GM21786 (cell line): ENCODE results near the gene PRPSAP1.
"Not testable (repeated sequence)": the region's sequence is repeated elsewhere in the genome, so short reads cannot be mapped to it uniquely, and the experiment has no call there.

Source experiments
- ATAC-seq: cut with Tn5 transposase; IDR thresholded peaks from one replicate; pipeline ENCODE4 v1.9.1; 2021; ENCODE audit not compliant: unreplicated experiment

Gene PRPSAP1

DNA sequence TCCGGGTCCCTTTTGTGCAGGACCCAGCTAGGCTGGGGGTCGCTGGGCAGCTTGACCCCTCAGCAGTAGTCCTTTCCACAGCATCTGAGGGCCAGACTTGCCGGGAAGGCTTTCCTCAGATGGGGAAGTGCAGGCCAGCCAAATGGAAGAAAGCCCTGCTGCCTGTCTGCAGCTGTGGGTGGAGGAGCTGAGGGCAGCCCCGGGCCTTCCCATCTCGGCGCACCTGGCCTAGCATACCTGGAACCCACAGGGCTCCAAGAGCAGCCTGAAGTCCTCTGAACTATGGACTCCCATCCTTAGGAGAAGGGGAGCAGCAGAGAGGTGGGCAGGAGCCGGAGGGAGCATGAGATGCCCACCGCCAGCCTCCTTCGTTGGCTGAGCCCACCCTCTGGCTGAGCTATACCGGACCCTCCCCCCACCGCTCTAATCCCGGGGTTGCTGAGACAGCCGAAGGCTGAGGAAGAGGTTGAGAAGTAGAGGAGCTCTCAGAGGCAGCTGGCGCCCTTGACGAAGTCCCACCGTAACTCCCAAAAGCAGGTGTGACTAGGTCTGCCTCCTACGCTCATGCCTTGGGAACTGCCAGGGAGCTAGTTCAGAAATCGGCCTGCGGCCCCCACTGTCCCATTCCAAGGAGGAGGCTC is 75.3 kb downstream of the PRPSAP1 start:
- ATAC-seq: no peak

DNA sequence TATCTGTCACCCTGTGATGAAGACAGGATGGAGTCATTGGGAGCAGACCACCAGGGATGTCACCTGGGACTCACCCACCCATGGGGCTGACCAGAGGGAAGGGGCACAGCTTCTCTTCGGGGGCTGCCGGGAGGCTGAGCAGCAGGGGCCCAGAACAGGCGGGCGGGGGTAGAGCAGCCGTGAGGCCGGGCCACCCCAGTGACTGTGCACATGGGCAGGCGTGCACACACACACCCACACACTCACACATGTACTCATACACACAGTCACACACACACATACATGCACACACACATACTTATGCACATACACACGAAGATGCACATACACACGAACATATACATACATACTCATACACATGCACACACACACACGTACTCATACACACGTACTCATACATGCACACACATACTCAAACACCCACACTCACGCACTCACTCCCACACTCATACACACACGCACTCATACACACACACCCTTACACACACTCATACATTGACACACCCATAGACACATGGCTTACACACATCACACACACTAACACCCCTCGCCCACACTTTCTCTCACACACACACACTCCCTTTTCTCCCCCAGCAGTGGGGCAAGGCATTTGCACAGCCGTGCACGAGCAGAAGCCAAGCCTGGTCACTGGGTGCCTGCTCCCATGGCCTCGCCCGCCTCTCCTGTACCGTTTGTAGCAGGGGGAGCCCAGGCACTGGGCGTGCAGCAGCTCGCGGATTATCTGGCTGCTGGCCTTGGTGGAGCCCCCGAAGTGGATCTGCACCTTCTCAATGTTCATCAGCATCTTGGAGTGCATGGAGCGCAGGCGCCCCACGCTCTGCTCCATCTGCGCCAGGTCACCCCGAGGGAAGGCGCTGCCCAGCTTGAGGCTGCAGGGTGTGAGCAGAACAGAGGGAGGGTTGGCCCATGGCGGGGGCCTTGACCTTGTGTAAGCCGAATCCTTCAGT is 76.1 kb downstream of the PRPSAP1 start:
- no peak for ATAC-seq

DNA sequence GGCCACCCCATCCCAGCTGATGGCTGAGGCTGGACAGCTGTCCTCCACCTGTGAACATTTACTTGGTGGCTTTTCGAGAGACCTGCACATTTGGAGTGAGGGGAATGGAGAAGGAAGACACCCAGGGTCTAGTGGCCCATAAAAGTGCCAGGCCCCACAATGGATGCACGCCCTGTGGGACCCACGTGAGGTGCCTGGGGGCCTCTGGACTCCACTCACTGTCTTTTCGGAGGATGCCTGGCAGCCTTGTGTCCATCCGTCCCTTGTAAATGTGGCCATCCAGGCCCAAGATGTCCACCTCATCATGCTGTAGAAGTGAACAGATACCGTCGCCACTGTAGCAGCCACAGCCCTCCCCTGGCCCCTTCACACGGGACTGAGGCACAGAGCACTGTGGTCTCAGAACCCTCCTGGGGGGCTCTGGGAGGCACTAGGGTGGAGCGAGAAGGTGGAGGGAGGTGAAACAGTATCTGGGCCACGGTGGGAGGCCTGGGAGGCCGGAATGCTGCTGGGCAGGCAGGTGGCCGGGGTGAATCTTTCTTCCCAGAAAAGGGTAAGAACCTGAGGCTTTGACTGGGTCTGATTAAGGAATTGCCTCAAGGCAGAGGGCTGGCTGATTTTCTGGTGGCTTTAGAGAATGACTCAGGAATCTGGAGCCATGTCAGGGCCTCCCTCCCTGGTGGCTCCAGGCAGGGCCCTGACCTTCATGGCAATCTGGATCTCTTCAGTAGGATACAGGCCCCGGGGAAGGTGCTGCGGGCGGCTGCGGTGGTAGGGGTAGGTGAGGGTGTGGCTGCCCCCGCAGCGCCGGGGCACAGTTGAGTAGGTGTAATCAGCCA is 77.0 kb downstream of the PRPSAP1 start:
- ATAC-seq: no peak

DNA sequence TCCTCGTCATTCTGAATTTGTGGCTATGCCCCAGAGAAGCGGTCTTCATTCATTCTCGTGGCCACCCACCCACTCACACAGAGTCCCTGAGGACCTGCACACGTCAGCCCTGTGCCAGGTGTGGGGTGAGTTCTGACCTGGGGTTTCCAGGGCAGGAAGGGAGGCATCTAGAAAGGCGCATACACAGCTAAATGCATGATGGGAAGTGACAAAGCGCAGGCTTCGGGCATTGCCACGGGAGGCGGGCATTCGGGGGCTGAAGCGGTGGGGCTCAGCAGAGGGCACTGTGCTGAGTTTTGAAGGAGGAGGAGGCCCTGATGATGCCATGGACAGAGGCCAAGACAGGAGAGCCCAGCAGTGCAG is 77.7 kb downstream of the PRPSAP1 start:
- no peak for ATAC-seq

DNA sequence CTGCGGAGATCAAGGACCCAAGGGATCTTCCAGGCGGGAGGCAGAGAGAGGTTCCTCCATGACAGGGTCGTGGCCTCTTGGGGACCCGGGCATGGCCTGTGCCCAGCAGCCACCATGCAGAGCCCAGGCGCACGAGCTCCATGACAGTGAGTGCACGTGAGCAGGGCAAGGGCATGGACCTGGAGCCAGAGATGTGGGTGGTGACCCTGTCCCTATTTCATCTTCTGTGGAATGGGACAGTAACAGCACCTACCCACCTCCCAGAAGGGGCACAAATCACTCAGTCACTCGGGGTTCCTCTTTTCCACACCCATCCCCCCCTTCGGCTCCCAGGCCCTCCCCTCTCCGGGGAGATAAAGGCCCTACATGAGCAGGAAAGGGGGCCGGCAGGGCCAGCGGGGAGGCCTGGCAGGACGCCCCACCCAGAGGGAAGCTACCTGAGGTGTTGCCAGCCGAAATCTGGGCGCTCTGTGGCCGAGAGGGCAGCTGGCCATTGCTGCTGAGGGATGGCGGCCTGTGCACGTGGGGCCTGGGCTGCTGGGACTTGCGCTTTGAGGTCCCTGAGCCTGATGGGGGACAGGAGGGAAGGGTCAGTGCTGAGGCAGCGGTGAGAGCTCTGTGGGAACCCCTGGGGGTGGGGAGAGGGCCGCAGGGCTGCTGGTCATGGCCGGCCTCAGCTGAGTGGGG is 78.2 kb downstream of the PRPSAP1 start:
- ATAC-seq: no peak

DNA sequence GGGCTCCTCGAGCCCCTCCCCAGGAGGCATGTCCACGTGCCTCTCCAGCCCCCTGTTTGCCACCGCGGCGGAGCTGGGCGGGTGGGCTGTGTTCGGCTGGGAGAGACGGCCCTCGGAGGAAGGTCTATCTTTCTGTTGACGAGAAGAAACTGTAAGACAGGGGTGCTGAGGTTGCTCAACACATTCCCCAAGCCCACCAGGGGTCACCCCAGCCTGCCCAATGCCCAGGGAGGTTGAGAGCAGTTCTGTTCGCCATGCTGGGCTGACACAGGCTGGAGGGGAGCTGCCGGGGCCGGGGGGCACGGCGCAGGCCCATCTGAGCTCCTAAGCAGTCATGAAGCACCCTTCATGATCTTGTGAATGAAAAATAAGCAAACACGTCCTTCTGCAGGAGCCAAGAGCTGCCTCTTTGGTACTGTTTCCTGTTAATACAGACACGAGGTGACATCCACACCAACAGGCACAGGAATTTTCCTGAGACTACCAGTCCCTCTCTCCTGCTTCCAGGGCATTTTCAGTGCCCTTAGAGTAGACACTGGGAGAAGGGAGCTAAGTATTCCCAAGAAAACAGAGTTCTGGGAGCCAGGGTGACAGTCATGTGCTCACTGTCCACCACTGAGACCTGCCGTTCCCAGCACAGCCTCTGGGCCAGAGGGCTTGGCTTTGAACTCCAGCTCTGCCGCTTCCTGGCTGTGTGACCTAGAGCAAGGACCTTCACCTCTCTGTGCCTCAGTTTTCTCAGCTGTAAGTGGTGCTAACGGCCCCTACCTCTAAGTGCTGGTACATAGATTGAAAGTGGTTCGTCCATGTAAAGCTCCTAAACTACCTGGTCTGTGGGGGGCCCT is 79.4 kb downstream of the PRPSAP1 start:
- no peak for ATAC-seq

DNA sequence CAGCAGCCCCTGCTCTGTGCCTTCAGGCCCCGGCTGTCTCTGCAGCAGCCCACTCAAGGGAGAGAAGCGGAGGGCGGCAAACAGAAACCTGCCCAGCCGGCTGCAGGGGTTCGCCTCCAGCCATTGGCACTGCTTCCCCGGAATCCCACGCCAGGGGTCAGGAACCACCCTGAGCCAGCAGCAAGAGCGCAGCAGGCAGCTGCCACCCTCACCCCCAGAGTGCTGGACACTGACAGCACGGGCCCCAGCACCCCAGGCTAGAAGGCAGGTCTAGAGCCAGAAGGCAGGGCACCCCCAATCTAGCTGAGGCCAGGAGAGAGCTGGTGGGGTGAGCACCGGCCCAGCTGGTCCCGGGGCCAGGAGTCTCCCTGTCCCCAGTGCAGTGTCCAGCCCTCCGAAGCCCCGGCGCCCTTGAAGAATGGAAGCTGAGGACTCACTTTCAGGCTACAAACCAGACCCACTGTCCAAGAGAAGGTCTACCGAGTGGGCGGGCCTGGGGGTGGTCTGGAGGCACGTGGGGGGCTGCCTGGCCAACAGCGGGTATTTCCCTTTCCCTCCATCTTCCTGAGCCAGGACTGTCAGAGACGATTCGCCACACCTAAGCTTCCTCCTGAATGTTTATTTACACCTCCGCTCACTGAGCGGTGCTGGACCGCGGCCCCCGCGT is 80.1 kb downstream of the PRPSAP1 start:
- no peak for ATAC-seq

DNA sequence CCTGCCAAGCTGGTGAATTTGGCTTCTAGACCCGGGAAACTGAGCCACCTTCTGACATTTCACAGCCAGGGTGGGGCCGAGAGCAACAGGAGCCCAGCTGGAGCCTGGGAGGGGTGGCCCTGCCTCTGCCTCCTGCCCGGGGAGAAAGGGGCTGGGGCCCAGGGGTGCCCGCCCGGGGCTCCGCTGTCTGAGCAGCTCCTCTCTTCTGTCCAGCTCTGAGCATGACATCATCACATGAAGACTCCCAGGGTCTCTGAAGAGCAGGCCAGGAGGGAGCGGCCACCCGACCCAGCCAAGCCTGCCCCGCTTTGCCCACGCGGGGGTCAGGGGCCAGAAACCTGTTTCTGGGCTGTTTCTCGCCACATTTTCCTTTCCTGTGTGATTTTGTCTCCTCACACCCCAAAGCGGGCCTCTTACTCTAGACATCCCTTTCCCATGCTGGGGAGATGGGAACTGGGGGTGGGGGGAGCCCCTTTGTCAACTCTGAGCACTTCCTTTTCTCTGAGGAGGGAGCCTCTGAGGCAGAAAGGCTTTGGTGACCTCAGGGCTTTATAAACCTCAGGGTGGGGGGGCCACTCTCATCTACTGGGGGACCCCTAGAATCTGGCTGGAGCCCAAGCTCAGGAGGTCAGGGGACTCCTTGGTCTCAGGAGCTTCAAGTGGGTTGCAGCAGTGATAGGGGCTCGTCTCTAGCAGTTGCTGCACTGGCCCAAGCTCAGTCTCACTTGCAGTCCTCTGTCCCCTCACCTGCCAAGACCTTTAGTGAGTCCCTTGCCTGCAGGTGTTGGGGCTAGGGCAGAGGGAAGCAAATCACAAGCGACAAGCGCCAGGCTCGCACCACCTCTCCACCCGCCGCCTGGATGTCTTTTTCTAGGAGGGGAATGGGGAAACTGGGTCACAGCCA is 80.9 kb downstream of the PRPSAP1 start:
- peak; percentile 14 for ATAC-seq

DNA sequence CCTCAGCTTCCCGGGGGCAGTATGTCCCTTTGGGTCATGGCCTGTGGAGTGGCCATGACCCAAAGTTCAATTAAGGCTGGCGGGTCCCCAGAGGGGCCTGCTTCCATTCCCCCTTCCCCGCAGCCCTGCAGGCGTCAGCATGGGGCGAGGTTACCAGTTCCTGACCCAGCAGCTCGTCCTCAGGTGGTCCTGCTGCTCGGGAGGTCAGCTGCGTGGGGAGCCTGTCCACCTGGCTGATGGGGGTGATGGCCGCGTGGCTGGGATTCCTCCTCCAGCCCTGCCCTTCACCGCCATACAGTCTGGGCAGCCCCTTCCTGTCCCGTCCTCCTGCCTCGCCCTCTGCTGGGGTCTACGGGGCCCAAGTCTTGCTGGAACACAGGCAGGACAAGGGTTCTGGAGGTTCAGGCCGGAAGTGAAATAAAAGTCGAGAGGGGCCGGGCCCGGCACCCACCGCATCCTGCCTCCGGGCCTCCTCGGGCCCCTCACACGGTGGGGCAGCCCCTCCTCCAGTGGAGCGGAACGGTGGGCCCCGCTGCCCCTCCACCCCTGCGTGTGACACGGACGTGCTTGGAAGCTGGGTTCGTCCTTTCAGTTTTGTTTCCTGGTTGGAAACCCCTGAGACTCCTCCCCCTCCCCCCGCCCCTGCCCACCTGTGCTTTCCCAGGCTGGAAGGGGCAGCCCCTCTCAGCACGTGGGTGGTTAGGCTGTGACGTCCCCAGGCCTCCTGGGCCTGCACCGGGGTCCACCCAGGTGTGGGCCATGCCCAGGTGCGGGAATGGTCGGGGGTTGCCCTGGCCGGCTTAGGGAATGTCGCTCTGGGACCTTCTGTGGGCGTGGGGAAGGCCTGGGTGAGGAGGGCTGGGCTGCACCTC is 81.8 kb downstream of the PRPSAP1 start:
- peak; percentile 48 for ATAC-seq

DNA sequence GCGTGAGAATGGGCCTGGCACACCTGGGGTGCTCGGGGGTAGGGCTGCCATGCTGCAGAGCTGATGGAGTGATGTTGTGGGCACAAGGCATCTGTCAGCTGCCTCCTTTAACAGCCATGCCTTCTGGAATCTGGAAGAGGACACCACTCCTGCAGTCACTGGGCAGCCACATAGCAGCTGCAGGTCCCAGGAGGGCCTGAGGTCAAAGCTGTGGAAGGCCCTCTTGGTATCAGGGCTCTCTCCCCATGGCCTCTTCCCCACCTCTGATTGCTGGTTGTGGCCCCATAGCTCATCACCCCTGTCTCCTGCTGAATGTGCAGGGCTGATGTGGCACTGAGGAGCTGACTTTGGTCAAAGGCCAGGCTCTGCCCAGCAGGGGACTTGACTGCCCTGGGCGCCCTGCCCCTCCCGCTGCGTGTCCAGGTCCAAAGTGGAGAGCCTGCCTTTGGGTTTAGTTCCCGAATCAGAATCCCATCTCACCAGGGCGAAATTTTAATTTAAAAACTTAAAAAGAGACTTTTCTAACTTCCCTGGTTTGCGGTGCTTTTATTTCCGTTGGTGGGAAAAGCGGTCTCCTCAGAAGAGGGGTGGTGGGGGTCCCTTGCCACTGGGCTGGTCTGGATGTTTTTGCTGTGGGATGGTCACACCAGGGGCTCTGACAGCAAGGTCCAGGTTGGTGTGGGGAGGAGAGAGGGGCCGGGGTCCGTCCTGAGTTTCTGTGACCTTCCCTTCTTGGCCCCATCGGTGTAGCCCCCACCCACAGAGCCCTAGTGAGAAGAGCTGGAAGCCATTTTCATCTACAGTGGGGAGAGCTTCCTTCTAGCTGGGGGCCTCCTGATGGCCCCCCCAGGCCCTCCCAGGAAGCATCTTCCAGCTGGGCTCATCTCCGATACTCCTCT is 82.7 kb downstream of the PRPSAP1 start:
- no peak for ATAC-seq

DNA sequence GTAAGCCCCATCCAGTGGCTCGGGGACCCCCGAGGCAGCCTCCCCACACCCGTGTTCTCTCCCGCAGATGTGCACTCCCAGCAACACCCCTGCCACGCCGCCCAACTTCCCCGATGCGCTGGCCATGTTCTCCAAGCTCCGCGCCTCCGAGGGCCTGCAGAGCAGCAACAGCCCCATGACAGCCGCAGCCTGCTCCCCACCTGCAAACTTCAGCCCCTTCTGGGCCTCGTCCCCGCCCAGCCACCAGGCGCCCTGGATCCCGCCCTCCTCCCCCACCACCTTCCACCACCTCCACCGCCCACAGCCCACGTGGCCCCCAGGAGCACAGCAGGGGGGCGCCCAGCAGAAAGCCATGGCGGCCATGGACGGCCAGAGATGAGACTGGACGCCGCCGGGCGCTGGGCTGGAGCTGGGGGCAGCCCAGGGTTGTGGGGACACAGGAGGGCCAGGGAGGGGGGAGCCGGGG is 83.6 kb downstream of the PRPSAP1 start:
- no peak for ATAC-seq

DNA sequence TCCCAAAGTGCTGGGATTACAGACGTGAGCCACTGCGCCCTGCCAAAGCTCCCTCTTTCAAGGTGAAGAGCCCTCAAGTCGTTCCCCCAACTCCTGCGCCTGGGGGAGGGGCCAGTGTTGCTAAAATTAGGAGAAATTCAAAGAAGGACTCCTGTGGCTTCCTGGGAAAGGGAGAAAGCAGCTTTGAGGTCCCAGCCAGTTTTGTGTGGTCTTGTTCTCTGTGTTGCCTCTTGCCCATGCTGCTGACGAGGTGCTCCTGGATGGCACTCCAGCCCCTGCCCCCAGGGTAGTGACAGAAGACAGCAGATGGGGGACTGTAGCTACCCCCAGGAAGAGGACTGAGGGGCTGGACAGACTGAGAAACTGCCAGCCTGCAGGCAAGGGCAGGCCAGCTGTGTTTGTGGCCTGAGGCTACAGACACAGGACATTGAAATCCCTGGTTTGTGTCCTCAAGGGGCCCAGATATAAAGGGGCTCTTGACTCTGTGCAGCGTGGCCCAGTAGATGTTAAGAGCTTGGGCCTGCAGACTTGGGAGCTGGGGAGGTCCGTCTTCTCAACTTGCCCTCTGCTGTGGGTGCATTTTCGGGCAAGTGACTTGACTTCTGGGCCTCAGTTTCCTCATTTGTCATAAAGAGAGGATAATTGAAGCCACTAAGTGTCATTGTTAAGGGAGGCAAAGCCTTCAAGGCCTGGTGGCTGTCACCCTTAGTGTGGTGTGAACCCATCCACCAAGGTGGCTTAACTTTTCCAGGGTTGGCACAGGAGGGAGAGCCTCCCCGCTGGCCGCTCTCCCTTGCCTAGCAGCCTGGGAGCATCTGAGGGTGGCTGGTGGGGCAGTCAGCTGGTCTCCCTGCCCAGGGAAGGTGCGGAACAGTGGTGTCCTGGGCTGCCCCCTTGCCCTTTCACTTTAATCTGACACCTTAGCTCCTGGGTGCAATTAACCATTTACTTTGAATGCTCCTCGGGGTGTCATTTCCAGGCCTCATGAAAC is 84.4 kb downstream of the PRPSAP1 start:
- ATAC-seq: no peak

DNA sequence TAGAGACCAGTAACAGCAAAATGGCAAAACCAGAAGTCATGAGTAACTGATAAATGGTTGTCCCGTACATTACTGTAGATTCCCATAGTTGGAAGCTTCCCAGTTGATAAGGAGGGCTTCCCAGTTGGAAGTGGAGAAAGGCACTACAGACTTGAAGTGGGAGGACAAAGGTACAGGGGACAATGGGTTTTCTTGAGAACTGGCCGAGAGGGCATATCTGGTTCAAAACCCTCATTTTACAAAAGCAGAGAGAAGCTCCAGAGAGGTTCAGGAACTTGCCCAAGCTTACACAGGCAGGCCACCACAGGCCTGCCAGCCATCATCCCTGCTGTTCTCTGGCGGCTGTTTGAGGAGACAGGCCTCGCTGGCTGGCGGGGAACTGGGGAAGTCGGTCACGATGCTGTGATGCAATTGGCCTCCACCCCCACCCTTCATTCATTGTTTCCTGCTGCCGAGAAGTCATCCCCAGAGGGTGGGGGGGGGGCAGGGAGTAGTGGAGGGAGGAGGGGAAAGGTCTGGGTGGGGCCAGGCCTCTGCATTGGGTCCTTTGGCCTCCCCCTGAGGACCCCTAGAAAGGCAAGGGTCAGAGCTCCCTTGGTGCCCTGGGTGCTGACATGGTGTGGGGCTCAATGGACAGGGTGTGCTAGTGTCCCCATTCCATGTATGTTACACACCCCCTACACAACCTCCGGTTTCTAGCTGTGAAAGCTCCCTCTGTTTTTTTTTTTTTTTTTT is 85.5 kb downstream of the PRPSAP1 start:
- no peak for ATAC-seq

DNA sequence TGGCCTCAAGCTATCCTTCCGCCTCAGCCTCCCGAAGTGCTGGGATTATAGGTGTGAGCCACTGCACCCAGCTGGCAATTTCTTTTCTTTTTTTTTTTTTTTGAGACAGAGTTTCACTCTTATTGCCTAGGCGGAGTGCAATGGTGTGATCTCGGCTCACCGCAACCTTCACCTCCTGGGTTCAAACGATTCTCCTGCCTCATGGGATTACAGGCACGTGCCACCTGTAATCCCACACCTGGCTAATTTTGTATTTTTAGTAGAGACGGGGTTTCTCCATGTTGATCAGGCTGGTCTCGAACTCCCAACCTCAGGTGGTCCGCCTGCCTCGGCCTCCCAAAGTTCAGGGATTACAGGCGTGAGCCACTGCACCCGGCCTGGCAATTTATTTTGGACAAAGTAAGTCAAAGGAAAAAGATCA is 86.1 kb downstream of the PRPSAP1 start:
- not testable (repeated sequence) for ATAC-seq
